SK-N-SH (cell line): ENCODE measurements around the gene ZNF202. TPM values are rescaled to one million over a fixed set of nuclear protein-coding genes. Genes with fewer than 3 reads are reported as not detected.

ENCODE experiments used
- CTCF ChIA-PET: fragments of 300-600, 350-600 bp; formaldehyde crosslinking; extraction: SDS; loops from one replicate; lab custom pipeline; 2021; lab: Yijun Ruan, JAX
- POLR2A ChIA-PET: fragments of 350-600 bp; sonication (Branson Sonifier 250); formaldehyde crosslinking; extraction: SDS; loops from one replicate; lab custom pipeline; 2020; ENCODE audit warnings: antibody characterized with exemption, inconsistent platforms; lab: Yijun Ruan, JAX
- DNase-seq: peaks from one replicate; pipeline ENCODE4 v3.0.0; 2012
- H2AFZ ChIP-seq: fragments of 200-600 bp; sonication (generic); 2 replicates; pipeline ENCODE4 v1.8.1; 2016; ENCODE audit warnings: antibody characterized with exemption, mild to moderate bottlenecking, low read depth
- H3F3A ChIP-seq: fragments of 200-600 bp; sonication (generic); replicated peaks from 2 replicates; pipeline ENCODE3; 2016; ENCODE audit warnings: antibody characterized with exemption, mild to moderate bottlenecking; ENCODE audit not compliant: insufficient read depth
- H3K27ac ChIP-seq, 2 experiments: fragments of 200-500 bp in 1 of 2; fragments of 200-600 bp in 1 of 2; sonication (Bioruptor generic) in 1 of 2; sonication (generic), shearing (Covaris generic) in 1 of 2; 2 replicates each; pipeline versions ENCODE4 v1.5.1 to v1.6.1; 2014 to 2016; ENCODE audit warnings: low read depth in 2 of 2, inconsistent platforms in 1 of 2, low read length in 1 of 2, mild to moderate bottlenecking in 1 of 2, mixed read lengths in 1 of 2
- H3K27me3 ChIP-seq: fragments of 200-600 bp; sonication (generic), shearing (Covaris generic); 2 replicates; pipeline ENCODE4 v1.6.1; 2016; ENCODE audit warnings: mixed run types; ENCODE audit not compliant: insufficient read depth
- H3K36me3 ChIP-seq, 2 experiments: fragments of 200-500 bp in 1 of 2; fragments of 200-600 bp in 1 of 2; sonication (Bioruptor generic) in 1 of 2; sonication (generic) in 1 of 2; replicated peaks in 1 of 2; 2 replicates each; pipeline versions ENCODE3 to v1.5.1; 2014 to 2016; ENCODE audit warnings: low read length in 1 of 2, mild to moderate bottlenecking in 1 of 2; ENCODE audit not compliant: insufficient read depth in 2 of 2, control insufficient read depth in 1 of 2
- H3K4me1 ChIP-seq, 2 experiments: fragments of 200-500 bp in 1 of 2; fragments of 200-600 bp in 1 of 2; sonication (Bioruptor generic) in 1 of 2; sonication (generic), shearing (Covaris generic) in 1 of 2; 2 replicates each; pipeline versions ENCODE4 v1.5.1 to v1.6.1; 2014 to 2016; ENCODE audit warnings: low read depth in 1 of 2, low read length in 1 of 2, mixed run types in 1 of 2; ENCODE audit not compliant: insufficient read depth in 2 of 2, control insufficient read depth in 1 of 2
- H3K4me2 ChIP-seq: fragments of 200-600 bp; sonication (generic), shearing (Covaris generic); 2 replicates; pipeline ENCODE4 v1.6.1; 2017; ENCODE audit warnings: mixed run types
- H3K4me3 ChIP-seq, 2 experiments: fragments of 200-500 bp in 1 of 2; fragments of 200-600 bp in 1 of 2; sonication (Bioruptor generic) in 1 of 2; sonication (generic), shearing (Covaris generic) in 1 of 2; 2 replicates each; pipeline versions ENCODE4 v1.5.1 to v1.8.1; 2014 to 2016; ENCODE audit warnings: low read depth in 2 of 2, inconsistent platforms in 1 of 2, low read length in 1 of 2, mild to moderate bottlenecking in 1 of 2, mixed read lengths in 1 of 2, moderate library complexity in 1 of 2
- H3K79me2 ChIP-seq: fragments of 200-600 bp; sonication (generic); 2 replicates; pipeline ENCODE4 v1.8.1; 2017; ENCODE audit warnings: mild to moderate bottlenecking; ENCODE audit not compliant: insufficient read depth
- H3K9ac ChIP-seq: fragments of 200-600 bp; sonication (generic); 2 replicates; pipeline ENCODE4 v1.6.1; 2017; ENCODE audit warnings: mixed run types
- H3K9me2 ChIP-seq: fragments of 200-600 bp; sonication (generic); 2 replicates; pipeline ENCODE4 v1.6.1; 2017; ENCODE audit warnings: mixed run types
- H3K9me3 ChIP-seq: fragments of 200-600 bp; sonication (generic); 2 replicates; pipeline ENCODE4 v1.6.1; 2017; ENCODE audit warnings: mixed run types, mild to moderate bottlenecking, moderate library complexity
- H4K20me1 ChIP-seq: fragments of 200-600 bp; sonication (generic); 2 replicates; pipeline ENCODE4 v1.6.1; 2017; ENCODE audit warnings: mild to moderate bottlenecking, mixed run types; ENCODE audit not compliant: insufficient read depth
- GATA2 ChIP-seq: sonication (generic); formaldehyde crosslinking; IDR thresholded peaks from 2 replicates; pipeline ENCODE4 v1.5.0; 2020; ENCODE audit warnings: mild to moderate bottlenecking, missing genetic modification reagents
- JUND ChIP-seq: IDR thresholded peaks from 2 replicates; pipeline ENCODE4 v1.4.0; 2012
- MEF2A ChIP-seq: IDR thresholded peaks from 2 replicates; pipeline ENCODE4 v1.4.0; 2012; ENCODE audit warnings: low read depth, borderline replicate concordance
- RAD21 ChIP-seq: IDR thresholded peaks from 2 replicates; pipeline ENCODE4 v1.6.1; 2012; ENCODE audit warnings: mild to moderate bottlenecking, low read length
- RFX5 ChIP-seq: IDR thresholded peaks from 2 replicates; pipeline ENCODE4 v1.6.1; 2012; ENCODE audit warnings: mild to moderate bottlenecking, improper control_type of control experiment, low read length
- RXRA ChIP-seq: IDR thresholded peaks from 2 replicates; pipeline ENCODE4 v1.4.0; 2012; ENCODE audit warnings: low read depth, mild to moderate bottlenecking, borderline replicate concordance
- TAF1 ChIP-seq: IDR thresholded peaks from 2 replicates; pipeline ENCODE4 v1.6.1; 2012; ENCODE audit warnings: low read depth, mild to moderate bottlenecking, low read length, moderate library complexity, borderline replicate concordance
- TCF12 ChIP-seq: IDR thresholded peaks from 2 replicates; pipeline ENCODE4 v1.4.0; 2012
- USF1 ChIP-seq: IDR thresholded peaks from 2 replicates; pipeline ENCODE4 v1.4.0; 2012; ENCODE audit warnings: low read depth, borderline replicate concordance
- WGBS: methylation state at CpG from one replicate; pipeline ENCODE4 v1.1.6; 2017; ENCODE audit warnings: low lambda C conversion rate; 5-methylcytosine and 5-hydroxymethylcytosine counted together
- polyA plus RNA-seq, 3 experiments: library from polyadenylated mRNA; depleted of rRNA; stranded (reverse); fragments of >200 nt; gene quantifications; 2 replicates each; pipeline ENCODE4 v1.2.3, GENCODE V29; 2012
- TF ChIP-seq, protein P1 (sequence below): fragments of 150-350 bp; IDR thresholded peaks from 2 replicates; pipeline ENCODE4 v1.6.1; 2016; ENCODE audit warnings: mild to moderate bottlenecking, low read depth, low read length
- TF ChIP-seq, protein P2 (sequence below): fragments of 200-600 bp; sonication (generic); IDR thresholded peaks from 2 replicates; pipeline ENCODE4 v1.6.1; 2017; ENCODE audit warnings: antibody characterized with exemption, mild to moderate bottlenecking, moderate library complexity

Gene ZNF202
- polyA plus RNA-seq, 1 of the 3 experiments (the other 2 are of a cell fraction) = 11.3 TPM

GRCh38 chr11:123775715-123776549 is 34.5 kb upstream of the ZNF202 start:
- POLR2A ChIA-PET = no interaction called here
- TF ChIP-seq, protein P1, sequence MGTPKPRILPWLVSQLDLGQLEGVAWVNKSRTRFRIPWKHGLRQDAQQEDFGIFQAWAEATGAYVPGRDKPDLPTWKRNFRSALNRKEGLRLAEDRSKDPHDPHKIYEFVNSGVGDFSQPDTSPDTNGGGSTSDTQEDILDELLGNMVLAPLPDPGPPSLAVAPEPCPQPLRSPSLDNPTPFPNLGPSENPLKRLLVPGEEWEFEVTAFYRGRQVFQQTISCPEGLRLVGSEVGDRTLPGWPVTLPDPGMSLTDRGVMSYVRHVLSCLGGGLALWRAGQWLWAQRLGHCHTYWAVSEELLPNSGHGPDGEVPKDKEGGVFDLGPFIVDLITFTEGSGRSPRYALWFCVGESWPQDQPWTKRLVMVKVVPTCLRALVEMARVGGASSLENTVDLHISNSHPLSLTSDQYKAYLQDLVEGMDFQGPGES = no peak
- TF ChIP-seq, protein P2, sequence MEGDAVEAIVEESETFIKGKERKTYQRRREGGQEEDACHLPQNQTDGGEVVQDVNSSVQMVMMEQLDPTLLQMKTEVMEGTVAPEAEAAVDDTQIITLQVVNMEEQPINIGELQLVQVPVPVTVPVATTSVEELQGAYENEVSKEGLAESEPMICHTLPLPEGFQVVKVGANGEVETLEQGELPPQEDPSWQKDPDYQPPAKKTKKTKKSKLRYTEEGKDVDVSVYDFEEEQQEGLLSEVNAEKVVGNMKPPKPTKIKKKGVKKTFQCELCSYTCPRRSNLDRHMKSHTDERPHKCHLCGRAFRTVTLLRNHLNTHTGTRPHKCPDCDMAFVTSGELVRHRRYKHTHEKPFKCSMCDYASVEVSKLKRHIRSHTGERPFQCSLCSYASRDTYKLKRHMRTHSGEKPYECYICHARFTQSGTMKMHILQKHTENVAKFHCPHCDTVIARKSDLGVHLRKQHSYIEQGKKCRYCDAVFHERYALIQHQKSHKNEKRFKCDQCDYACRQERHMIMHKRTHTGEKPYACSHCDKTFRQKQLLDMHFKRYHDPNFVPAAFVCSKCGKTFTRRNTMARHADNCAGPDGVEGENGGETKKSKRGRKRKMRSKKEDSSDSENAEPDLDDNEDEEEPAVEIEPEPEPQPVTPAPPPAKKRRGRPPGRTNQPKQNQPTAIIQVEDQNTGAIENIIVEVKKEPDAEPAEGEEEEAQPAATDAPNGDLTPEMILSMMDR = no peak
- no peak for TF ChIP-seq MEF2A
- no peak for TF ChIP-seq USF1
- H3K9me3 ChIP-seq = no peaks in the 10 kb centered on the region
- H3K27me3 ChIP-seq = no peaks in the 10 kb centered on the region; the same call in 1 of the 2 replicates
- 4% methylated on average over 4 of the region's 4 CpGs for WGBS
- CTCF ChIA-PET = interaction anchor here (1.0 kb wide), 1 partner anchor 20 kb away, joined by 3 read pairs; no protein-coding TSS in a partner anchor
- H3K79me2 ChIP-seq = no peaks in the 10 kb centered on the region
- no peak overlapping the region for H3K4me2 ChIP-seq
- DNase-seq = no peak
- no peak overlapping the region for H3K27ac ChIP-seq
- no peaks in the 10 kb centered on the region for H3K4me1 ChIP-seq
- no peaks in the 10 kb centered on the region for H3K36me3 ChIP-seq
- H2AFZ ChIP-seq = no peak overlapping the region
- H3K9ac ChIP-seq = no peak overlapping the region
- no peaks in the 10 kb centered on the region for H4K20me1 ChIP-seq
- no peaks in the 10 kb centered on the region for H3K9me2 ChIP-seq
- no peak overlapping the region for H3K4me3 ChIP-seq
- no peaks in the 10 kb centered on the region for H3F3A ChIP-seq

DNA sequence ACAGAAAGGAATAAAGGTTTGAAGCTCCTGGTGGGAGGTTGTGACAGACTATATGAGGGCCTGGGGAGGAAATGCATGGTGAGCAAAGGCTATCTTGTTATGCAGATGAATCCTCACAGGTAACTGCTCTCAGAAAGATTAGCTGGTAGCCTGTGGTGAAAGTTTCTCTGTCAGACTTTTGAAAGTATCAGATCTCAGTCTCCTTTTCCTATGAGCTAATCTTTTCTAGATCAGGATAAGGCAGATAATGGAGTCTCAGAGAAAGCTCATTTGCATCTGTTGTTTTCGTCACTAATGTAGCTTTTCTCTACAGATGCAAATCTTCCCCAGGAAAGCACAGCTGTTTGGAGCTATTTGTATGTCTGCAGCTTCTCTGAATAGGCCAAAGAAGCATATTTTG is 33.8 kb upstream of the ZNF202 start:
- no peaks in the 10 kb centered on the region; the same call in 1 of the 2 replicates for H3K27me3 ChIP-seq
- H3K9me2 ChIP-seq = no peaks in the 10 kb centered on the region
- TF ChIP-seq MEF2A (no peak), RFX5 (no peak), TCF12 (no peak), RAD21 (no peak), JUND (no peak), GATA2 (no peak), TAF1 (no peak), RXRA (no peak)
- TF ChIP-seq, protein P2 = no peak
- TF ChIP-seq, protein P1 = no peak
- WGBS = 7% methylated on average over 1 of the region's 1 CpG
- POLR2A ChIA-PET = no interaction called here
- H3K27ac ChIP-seq = no peak overlapping the region
- H3K4me2 ChIP-seq = no peak overlapping the region
- no peak overlapping the region for H3K4me3 ChIP-seq
- CTCF ChIA-PET = interaction anchor here (1.0 kb wide), 1 partner anchor 20 kb away, joined by 3 read pairs; no protein-coding TSS in a partner anchor
- no peaks in the 10 kb centered on the region for H3F3A ChIP-seq
- no peaks in the 10 kb centered on the region for H3K9me3 ChIP-seq
- no peaks in the 10 kb centered on the region for H3K36me3 ChIP-seq
- H2AFZ ChIP-seq = no peak overlapping the region
- no peak overlapping the region for H3K9ac ChIP-seq
- no peak for DNase-seq
- no peaks in the 10 kb centered on the region for H3K4me1 ChIP-seq
- no peaks in the 10 kb centered on the region for H3K79me2 ChIP-seq
- no peaks in the 10 kb centered on the region for H4K20me1 ChIP-seq
